Choroid plexus epithelial cell (primary cell): ENCODE data around the gene NSG2.

ENCODE experiments used
- DNase-seq: peaks from one replicate; pipeline ENCODE4 v3.0.0-alpha.2; 2010; ENCODE audit warnings: low read depth
- H3K4me3 ChIP-seq: 2 replicates; pipeline ENCODE4 v1.5.1; 2011; ENCODE audit warnings: low read depth, mild to moderate bottlenecking, control low read depth, low read length, moderate library complexity
- TF ChIP-seq, protein P1 (sequence below): conservative IDR thresholded peaks from 2 replicates; pipeline ENCODE4 v1.5.1; 2011; ENCODE audit warnings: low read depth, mild to moderate bottlenecking, control low read depth, inconsistent platforms, low read length, moderate library complexity

Gene NSG2

DNA sequence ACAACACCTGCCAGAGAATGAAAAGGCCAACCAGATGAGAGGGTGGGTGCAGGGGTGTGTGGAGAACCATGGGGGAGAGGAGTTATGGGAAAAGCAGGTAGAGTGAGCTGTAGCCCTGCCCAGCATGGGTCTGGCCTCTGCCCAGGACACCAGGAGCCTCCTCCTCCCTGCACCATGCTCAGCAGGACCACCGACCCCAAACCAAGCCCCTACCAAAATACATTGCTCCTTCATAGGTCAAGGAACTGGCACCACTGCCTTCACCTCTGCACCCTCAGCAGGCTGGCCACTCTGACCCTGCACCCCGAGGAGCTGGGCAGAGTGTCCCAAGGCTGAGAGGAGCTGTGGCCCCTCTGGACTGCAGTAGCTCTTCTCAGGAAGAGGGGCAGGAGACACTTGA is 102.0 kb downstream of the NSG2 start:
- TF ChIP-seq, protein P1, sequence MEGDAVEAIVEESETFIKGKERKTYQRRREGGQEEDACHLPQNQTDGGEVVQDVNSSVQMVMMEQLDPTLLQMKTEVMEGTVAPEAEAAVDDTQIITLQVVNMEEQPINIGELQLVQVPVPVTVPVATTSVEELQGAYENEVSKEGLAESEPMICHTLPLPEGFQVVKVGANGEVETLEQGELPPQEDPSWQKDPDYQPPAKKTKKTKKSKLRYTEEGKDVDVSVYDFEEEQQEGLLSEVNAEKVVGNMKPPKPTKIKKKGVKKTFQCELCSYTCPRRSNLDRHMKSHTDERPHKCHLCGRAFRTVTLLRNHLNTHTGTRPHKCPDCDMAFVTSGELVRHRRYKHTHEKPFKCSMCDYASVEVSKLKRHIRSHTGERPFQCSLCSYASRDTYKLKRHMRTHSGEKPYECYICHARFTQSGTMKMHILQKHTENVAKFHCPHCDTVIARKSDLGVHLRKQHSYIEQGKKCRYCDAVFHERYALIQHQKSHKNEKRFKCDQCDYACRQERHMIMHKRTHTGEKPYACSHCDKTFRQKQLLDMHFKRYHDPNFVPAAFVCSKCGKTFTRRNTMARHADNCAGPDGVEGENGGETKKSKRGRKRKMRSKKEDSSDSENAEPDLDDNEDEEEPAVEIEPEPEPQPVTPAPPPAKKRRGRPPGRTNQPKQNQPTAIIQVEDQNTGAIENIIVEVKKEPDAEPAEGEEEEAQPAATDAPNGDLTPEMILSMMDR = no peak
- no peak for DNase-seq

DNA sequence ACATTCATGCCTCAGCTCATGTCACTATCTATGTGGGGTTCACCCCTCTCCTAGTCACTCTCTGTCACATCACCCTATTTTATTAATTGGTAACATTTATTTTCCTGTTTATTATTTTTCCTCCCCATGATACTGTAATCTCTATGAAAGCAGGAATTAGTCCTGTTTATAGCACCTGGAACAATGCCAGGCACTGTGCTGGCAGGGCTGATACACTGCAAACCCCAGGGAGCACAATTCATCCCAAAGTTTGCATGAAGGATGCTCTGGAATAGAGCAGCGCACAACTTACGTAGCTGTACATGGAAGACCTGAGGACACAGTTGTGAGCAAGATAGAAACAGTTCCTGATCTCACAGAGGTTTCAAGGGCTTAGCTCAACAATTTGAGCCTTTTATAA is 103.2 kb downstream of the NSG2 start:
- H3K4me3 ChIP-seq = no peak overlapping the region
- TF ChIP-seq, protein P1 = no peak
- no peak for DNase-seq

More for the DNA sequence above, 102.0 kb downstream of the NSG2 start:
- no peak overlapping the region for H3K4me3 ChIP-seq

DNA sequence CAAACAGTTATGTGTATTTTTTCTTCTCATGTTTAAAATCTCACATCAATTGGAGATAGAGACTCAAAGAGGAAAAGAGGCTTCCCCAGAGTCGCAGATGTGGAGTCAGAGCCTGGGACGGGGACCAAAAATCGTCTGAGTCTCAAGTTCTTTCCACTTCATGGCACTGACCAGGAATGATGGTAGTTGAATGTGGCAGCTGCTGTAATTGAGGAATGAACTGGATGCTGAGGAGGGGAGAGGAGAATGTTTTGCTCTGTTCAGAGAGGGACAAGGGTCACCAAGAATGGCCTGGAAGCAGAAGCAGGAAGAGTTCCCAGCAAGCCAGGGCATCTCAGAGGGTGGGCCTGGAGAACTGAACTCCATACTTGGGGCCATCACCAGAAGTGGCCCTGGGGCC is 103.9 kb downstream of the NSG2 start:
- TF ChIP-seq, protein P1 = no peak
- no peak for DNase-seq
- H3K4me3 ChIP-seq = no peak overlapping the region

DNA sequence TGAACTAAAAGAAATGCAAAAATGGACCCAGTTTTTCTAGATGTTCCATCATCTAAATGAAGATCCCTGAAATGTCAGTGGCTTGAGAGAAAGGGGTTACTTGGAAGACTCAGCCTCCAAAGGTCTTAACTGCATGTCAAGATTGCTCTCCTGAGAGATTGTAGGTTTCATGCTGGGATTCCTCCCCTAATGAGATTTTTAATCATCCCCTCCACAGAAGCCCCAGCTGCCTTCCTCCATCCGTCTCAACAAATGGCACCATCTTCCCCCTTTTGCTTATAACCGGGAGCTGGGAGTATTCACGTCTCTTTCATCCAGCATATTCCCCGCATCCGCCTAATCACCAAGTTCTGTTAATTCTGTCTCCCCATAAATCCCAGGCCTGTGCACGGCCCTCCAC is 104.5 kb downstream of the NSG2 start:
- TF ChIP-seq, protein P1 = no peak
- H3K4me3 ChIP-seq = no peak overlapping the region
- no peak for DNase-seq

DNA sequence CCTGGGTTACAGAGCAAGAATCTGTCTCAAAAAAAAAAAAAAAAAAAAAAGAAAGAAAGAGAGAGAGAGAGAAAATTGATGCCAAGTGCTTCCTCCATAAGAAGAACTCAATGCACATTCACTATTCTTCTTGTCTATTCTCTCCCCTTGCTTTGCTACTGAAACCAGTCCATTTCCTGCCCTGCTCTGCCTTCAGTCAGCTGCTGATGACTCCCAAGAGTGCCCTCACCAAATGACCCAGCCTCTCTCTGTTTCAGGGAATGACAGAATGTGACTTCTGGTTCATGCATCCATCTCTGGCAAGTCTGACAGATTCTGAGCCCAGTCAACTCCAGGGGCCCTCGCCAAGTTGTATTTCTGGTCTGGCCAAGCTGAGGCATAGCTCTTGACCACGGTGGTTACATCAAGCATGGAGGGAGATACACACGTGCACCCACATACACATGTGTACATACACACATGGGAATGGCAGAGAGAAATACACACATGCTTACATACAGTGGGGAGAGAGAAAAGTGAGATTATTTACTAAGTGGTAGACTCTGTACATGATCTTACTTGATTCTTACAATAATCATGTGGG is 106.2 kb downstream of the NSG2 start:
- no peak for DNase-seq
- TF ChIP-seq, protein P1 = no peak
- H3K4me3 ChIP-seq = no peak overlapping the region

DNA sequence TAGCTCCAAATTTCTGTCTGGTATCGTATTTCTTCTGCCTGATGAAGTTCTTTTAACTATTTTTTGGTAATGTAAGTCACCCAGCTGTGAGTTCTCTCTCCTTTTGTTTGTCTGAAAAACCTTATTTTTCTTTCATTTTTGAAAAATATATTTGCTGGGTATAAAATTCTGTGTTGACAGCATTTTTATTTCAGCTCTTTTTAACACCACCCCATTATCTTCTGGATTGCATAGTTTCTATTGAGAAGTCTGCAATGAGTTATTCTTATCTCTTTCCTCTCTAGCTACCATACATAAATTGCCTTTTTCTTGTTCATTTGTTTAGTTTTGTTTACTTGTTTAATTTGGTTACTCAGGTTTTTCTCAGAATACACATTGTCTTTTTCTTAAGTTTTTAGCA is 109.1 kb downstream of the NSG2 start:
- DNase-seq = no peak
- H3K4me3 ChIP-seq = no peak overlapping the region
- TF ChIP-seq, protein P1 = no peak

DNA sequence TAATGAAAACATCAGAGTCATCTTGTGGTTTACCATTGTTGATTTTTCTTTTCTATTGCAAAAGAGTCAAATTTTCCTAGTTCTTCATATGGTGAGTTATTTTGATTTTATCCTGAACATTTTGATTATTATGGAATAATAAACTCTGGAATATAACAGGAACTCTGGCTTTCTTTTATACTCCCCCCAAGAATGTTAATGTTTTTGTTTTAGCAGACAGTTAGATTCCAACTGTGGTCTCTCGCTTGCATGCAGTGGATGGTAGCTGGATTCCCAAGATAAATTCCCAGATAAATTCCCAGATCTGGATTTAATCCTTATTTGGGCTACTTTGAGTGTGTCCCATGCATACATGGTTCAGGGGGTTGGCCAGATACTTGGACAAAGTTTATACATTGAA is 109.8 kb downstream of the NSG2 start:
- H3K4me3 ChIP-seq = no peak overlapping the region
- TF ChIP-seq, protein P1 = no peak
- no peak for DNase-seq
